Fibroblast of lung (primary cell): ENCODE measurements around the gene SMPD3.

Experiments
- CTCF ChIP-seq, 2 donors: IDR thresholded peaks in 1 of 2; conservative IDR thresholded peaks in 1 of 2; 1 replicate in 1 of 2; 2 replicates in 1 of 2; pipeline ENCODE4 v1.5.1; 2011 to 2012; ENCODE audit warnings: low read length in 2 of 2, control low read depth in 1 of 2, inconsistent platforms in 1 of 2, low read depth in 1 of 2, mild to moderate bottlenecking in 1 of 2
- EZH2 ChIP-seq: IDR thresholded peaks from 2 replicates; pipeline ENCODE4 v1.5.1; 2012; ENCODE audit warnings: low read length, control low read depth, mild to moderate bottlenecking; ENCODE audit errors: missing control alignments

- TF ChIP-seq CTCF (conservative IDR thresholded peaks at IDR 0.05 in 1 of 2, IDR thresholded peaks at IDR 0.05 in 1 of 2; ENCODE audit: low read depth in 1 of 2, low read length in 2 of 2): no peak
- TF ChIP-seq EZH2: no peak
These were observed 60.2 kb downstream of the SMPD3 start for GRCh38 chr16:68388124-68388523.
